ENCODE measurements around the gene C6orf132. TPM values are rescaled to one million over a fixed set of nuclear protein-coding genes. Genes with fewer than 3 reads are reported as not detected.

C6orf132 gene
- polyA plus RNA-seq, 1 donor from 2014 or later: not detected

DNA sequence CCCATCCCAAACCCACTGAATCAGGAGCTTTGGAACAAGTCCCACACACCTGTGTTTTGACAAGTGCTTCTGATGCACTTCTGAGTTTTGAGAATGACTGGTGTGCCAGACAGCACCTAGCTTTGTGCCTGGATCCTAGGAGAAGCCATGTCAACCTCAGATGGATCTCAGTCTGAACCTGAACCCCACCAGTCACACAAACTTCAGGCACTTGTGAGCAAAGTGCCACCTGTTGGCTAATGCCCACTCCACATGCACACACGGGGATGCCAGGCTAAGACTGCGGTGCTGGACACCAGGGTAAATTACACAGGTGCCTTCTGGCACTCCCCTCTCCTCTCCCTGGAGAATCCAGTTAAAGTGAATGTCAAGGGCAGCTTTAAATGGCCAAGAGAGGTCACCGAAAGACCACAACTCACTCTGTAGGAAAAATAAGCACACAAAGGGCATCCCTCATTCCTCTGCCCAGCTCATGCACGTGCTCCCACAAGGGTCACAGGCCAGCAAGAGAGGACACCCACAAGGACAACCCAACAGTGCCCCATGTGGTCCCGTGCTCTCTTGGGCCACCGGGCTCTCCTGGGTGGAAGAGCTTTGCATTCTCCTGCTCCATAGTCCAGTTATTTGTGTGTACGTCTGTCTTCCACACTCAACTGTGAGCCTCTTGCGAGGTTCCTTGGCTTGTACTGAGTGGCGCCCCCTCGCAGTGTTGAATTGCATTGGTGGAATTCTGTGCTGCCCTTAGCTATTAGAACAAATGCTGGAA is 46.5 kb downstream of the C6orf132 start:
- Mint-ChIP-seq H3K36me3 (peaks cover 8% of the 10 kb centered on the region), H3K27me3 (peaks cover 1% of the 10 kb centered on the region), H3K4me1 (no peaks in the 10 kb centered on the region), H3K4me3 (no peak overlapping the region), H3K9me3 (no peaks in the 10 kb centered on the region), H3K27ac (no peak overlapping the region)

DNA sequence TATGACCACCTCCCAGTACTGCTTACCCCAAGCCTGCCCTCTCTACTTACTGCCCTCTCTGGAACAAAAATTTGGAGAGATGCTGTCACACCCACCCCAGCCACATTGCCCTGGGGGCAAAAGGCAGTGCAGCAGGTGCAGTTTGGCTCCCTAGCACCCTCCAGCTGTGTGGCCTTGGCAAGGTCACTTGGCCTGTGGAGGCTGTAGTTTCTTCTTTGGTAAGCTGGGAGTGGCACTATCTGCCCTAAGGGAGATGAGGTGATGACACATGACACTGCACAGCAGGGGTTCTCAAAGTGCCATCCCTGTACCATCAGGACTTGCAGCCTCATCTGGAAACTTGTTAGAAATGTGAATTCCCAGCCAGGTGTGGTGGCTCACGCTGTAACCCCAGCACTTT is 47.3 kb downstream of the C6orf132 start:
- no peak overlapping the region for H3K27ac Mint-ChIP-seq
- peaks cover 8% of the 10 kb centered on the region for H3K36me3 Mint-ChIP-seq
- no peaks in the 10 kb centered on the region for H3K9me3 Mint-ChIP-seq
- H3K4me3 Mint-ChIP-seq: no peak overlapping the region
- H3K27me3 Mint-ChIP-seq: peaks cover 1% of the 10 kb centered on the region
- H3K4me1 Mint-ChIP-seq: peaks cover 0 to 2% (median 0%) of the 10 kb centered on the region in 3 donors

- peaks cover 0 to 2% (median 0%) of the 10 kb centered on the region in 3 donors for H3K4me1 Mint-ChIP-seq
- H3K36me3 Mint-ChIP-seq: peaks cover 8% of the 10 kb centered on the region
- no peaks in the 10 kb centered on the region for H3K9me3 Mint-ChIP-seq
- H3K27me3 Mint-ChIP-seq: peaks cover 1% of the 10 kb centered on the region
- no peak overlapping the region for H3K27ac Mint-ChIP-seq
- H3K4me3 Mint-ChIP-seq: no peak overlapping the region
Observed at GRCh38 chr6:42093582-42094329, 48.7 kb downstream of the C6orf132 start.

DNA sequence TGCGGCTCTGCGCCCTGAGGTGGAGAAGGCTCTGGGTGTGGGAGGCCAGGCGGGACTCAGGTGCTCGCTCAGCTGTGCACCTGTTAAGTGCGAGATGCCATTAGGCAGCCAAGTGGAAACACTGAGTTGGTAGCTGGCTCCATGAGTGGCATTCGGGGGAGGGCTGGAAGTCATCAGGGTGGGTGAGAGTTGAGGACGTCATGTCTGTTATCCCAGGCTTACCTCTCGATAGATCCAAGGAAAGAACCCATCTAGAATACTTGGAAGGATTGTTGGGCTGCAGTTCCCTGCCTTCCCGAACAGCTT is 50.7 kb downstream of the C6orf132 start:
- Mint-ChIP-seq H3K4me3 (no peak overlapping the region), H3K36me3 (peaks cover 6% of the 10 kb centered on the region), H3K27me3 (peaks cover 1% of the 10 kb centered on the region), H3K4me1 (peaks cover 0 to 2% (median 0%) of the 10 kb centered on the region in 3 donors), H3K27ac (no peak overlapping the region), H3K9me3 (no peaks in the 10 kb centered on the region)

DNA sequence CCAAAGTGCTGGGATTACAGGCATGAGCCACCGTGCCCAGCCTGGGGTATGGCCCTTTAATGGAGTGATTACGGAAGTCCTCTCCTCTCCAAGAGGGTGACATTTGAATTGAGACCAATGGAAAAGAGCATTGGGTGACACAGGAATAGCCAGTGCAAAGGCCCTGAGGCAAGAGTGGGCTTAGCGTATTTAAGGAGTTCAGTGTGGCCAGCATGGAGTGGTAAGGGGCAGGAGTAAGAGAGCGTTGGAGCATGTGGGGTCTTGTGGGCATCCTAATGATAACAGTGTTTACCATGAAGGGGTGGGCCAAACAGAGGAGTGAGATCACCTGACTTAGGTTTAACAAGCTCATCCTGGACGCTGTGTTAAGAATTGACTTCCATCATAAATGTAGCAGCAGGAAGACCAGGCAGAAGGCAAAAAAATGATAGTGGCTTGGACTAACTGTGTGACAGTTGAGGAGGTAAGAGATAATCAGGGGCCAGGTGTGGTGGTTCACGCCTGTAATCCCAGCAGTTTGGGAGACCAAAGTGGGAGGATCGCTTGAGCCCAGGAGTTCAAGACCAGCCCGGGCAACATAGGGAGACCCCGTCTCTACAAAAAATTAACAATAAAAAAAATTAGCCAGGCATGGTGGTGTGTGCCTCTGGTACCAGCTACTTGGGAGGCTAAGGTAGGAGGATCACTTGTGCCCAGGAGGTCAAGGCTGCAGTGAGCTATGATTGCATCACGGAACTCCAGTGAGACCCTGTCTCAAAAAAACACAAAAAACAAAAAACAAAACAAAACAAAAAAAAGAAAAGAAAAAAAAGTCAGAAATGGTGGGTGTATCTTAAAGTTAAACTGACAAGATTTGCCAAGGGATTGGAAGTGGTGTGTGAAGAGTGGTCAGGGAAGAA is 51.4 kb downstream of the C6orf132 start:
- H3K4me1 Mint-ChIP-seq: peaks cover 0 to 2% (median 0%) of the 10 kb centered on the region in 3 donors
- peaks cover 4% of the 10 kb centered on the region for H3K36me3 Mint-ChIP-seq
- H3K27ac Mint-ChIP-seq: no peak overlapping the region
- no peak overlapping the region for H3K4me3 Mint-ChIP-seq
- no peaks in the 10 kb centered on the region for H3K9me3 Mint-ChIP-seq
- peaks cover 1% of the 10 kb centered on the region for H3K27me3 Mint-ChIP-seq

DNA sequence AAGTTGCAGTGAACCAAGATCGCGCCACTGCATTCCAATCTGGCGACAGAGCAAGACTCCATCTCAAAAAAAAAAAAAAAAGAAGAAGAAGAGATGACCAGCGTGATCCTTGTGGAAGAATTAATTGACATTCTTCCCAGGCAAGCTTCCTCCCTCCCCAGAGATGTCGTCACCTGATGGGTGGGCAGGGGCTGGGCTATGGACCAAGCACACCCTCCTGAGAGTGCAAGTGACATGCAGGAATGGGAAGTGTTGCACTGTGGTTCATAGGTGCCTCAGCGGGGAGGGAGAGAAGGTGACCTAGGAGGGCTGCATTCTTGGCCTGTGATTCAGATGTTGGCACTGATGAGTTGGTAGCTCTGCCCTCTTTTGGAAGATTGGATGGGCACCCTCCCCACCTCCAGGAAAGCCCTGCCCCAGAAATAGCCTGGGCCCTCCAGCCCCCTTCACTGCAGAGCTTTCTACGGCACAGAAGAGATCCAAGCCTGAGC is 54.3 kb downstream of the C6orf132 start:
- H3K27ac Mint-ChIP-seq: no peak overlapping the region
- H3K27me3 Mint-ChIP-seq: no peaks in the 10 kb centered on the region
- H3K4me1 Mint-ChIP-seq: peaks cover 0 to 2% (median 0%) of the 10 kb centered on the region in 3 donors

DNA sequence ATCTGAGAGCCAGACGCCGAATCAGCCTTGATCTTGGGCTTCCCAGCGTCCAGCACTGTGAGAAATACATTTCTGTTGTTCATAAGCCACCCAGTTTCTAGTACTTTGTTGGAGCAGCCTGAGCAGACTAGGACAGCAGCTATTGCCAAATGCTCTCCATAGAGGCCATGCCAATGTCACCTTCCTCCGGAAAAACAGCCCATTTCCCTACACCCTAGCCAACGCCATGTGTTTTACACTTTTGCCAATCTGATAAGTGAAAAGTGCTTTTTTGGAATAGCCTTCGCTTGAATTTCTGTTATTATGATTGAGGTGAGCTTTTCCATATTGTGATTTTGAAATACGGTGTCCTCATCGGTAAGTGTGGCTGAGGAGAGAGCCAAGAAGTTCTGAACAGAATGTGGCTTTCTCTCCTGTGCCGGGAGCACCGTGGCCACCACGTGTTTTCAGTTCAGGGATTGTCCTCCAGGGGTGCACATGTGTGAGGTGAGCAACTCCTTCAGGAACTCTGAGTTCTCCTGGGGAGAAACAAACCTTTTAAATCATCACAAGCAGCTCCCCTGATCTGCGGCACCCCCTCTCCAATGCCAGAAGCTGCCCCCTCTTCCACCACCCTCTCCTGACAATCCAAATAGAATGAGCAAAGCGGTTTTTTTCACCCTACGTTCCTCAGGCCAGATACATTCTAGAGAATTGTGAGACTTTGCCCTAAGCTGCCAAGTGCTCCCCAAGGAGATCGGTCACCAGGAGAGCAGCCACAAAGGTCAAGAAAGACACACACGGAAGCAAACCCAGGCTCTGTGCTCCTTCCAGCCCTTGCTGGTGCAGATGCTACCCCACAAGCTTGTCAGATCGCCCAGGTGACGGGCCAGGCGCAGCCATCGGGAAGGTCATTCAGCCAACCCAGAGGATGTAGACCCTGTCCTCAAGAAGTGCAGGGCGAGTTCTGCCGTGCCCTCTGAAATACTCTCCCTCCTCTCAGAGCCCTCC is 56.1 kb downstream of the C6orf132 start:
- no peaks in the 10 kb centered on the region for H3K27me3 Mint-ChIP-seq
- no peak overlapping the region for H3K4me3 Mint-ChIP-seq
- peaks cover 2% of the 10 kb centered on the region for H3K36me3 Mint-ChIP-seq
- H3K9me3 Mint-ChIP-seq: no peaks in the 10 kb centered on the region
- H3K27ac Mint-ChIP-seq: no peak overlapping the region
- peaks cover 0 to 2% (median 2%) of the 10 kb centered on the region in 3 donors for H3K4me1 Mint-ChIP-seq

More for the DNA sequence above, 54.3 kb downstream of the C6orf132 start:
- Mint-ChIP-seq H3K36me3 (peaks cover 2% of the 10 kb centered on the region), H3K9me3 (no peaks in the 10 kb centered on the region), H3K4me3 (no peak overlapping the region)

- Mint-ChIP-seq H3K27me3 (no peaks in the 10 kb centered on the region), H3K27ac (no peak overlapping the region), H3K4me1 (peaks cover 0 to 2% (median 0%) of the 10 kb centered on the region in 3 donors), H3K9me3 (no peaks in the 10 kb centered on the region), H3K36me3 (peaks cover 2% of the 10 kb centered on the region), H3K4me3 (no peak overlapping the region)
Observed at GRCh38 chr6:42084889-42085288, 57.5 kb downstream of the C6orf132 start.

DNA sequence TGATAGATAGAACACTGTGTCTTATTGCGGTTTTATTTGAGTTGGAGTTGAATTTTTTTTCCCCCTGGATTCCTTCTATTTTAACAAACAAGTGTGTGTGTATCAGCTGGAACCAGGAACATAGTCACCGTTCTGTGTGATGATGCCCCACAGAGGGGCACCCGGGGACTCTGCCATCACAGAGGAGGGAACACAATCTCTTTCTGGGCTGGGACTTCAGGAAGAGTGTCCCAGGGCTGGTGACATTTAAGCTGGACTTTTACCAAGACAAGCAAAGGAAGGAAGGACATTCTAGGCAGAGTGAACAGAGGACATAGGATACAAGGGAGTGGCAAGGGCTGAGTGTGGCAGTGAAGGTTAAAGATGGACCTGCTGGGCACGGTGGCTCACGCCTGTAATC is 58.9 kb downstream of the C6orf132 start:
- H3K27ac Mint-ChIP-seq: no peak overlapping the region
- no peaks in the 10 kb centered on the region for H3K27me3 Mint-ChIP-seq
- no peaks in the 10 kb centered on the region for H3K9me3 Mint-ChIP-seq
- peak overlapping the region in 1 of 4 donors; percentile 29 for H3K4me3 Mint-ChIP-seq
- peaks cover 3% of the 10 kb centered on the region for H3K36me3 Mint-ChIP-seq
- peaks cover 0 to 2% (median 0%) of the 10 kb centered on the region in 3 donors for H3K4me1 Mint-ChIP-seq

DNA sequence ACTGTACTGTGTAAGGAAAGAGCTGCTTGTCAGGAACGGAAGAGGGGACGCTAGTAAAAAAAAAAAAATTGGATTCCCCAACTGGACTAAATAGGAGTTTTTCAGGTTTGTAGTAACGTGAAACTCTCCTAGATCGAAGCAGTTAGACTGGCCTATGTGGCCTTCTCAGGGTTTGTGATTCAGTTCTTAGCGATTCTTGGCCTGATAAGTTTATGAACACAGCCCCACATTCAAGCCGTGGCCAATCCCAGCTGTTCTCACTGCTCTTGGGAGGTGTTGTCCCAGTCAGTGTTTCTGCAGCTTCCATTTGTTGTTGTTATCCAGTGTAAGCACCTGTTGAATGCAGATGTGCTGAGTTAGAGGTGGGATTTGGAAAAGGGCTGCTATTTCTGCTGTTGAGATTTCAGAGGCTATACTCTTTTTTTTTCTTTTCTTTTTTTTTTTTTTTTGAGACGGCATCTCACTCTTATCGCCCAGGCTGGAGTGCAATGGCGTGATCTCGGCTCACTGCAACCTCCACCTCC is 62.4 kb downstream of the C6orf132 start:
- peaks cover 3% of the 10 kb centered on the region for H3K36me3 Mint-ChIP-seq
- peak overlapping the region in 1 of 3 donors; percentile 71 for H3K27ac Mint-ChIP-seq
- H3K27me3 Mint-ChIP-seq: no peaks in the 10 kb centered on the region
- no peak overlapping the region for H3K4me3 Mint-ChIP-seq
- H3K4me1 Mint-ChIP-seq: peaks cover 0 to 2% (median 0%) of the 10 kb centered on the region in 3 donors
- H3K9me3 Mint-ChIP-seq: no peaks in the 10 kb centered on the region

GRCh38 chr6:42078386-42078785 is 64.0 kb downstream of the C6orf132 start:
- Mint-ChIP-seq H3K4me1 (peaks cover 0 to 4% (median 2%) of the 10 kb centered on the region in 3 donors), H3K36me3 (peaks cover 3% of the 10 kb centered on the region), H3K4me3 (no peak overlapping the region), H3K27ac (peak overlapping the region in 1 of 3 donors; percentile 57), H3K9me3 (no peaks in the 10 kb centered on the region), H3K27me3 (no peaks in the 10 kb centered on the region)

DNA sequence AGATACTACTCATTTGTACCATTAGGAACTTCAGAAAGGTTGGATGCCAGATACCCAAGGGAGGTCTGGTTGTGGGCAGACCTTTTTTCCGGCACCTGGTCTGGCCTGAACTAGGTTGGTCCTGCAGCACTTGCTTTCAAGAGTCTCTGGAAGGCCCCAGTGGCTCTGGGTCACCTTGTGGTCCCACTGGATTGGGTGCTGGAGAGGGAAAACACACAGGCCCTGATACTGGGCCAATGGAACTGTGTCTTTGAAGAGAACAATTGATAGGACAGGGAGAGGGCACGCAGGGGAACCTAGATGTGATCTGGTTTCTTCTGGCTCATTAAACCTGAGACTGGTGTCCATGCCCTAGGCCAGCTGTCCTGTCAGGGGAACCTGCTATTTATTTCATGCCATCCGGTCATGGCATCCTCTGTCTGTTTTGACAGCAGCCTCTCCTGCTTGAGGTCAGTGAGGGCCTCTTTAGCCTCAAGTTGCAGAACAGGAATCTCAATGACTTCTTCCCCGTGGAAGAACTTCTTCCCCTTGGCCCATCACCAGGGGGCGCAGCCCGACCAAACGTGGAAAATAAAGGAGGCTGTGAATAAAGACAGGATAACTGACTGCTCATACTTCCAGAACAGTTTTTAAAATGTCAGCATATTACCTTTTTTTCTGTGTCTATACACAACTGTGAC is 67.1 kb downstream of the C6orf132 start:
- H3K27ac Mint-ChIP-seq: peak overlapping the region in 1 of 3 donors; percentile 54
- peaks cover 0 to 6% (median 0%) of the 10 kb centered on the region in 3 donors for H3K4me1 Mint-ChIP-seq
- no peaks in the 10 kb centered on the region for H3K9me3 Mint-ChIP-seq
- H3K36me3 Mint-ChIP-seq: peaks cover 3% of the 10 kb centered on the region
- no peaks in the 10 kb centered on the region for H3K27me3 Mint-ChIP-seq
- no peak overlapping the region for H3K4me3 Mint-ChIP-seq

DNA sequence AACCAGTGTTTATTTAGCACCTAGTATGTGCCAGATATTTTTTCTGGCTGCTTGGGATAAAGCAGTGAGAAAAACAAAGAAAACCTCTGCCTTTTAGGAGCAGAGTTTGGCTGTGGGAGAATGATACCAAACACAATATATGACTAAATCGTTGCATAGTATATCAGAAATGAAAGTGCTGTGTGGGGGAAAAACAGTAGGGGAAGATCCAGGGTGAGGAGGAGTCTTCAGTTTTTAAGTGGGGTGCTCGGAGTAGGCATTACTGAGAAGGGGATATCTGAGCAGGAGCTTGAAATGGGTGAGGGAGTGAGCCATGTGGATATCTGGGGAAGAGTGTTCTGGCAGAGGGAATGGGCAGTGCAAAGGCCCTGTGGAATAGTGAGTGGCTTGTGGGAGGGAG is 69.1 kb downstream of the C6orf132 start:
- peaks cover 2% of the 10 kb centered on the region for H3K36me3 Mint-ChIP-seq
- H3K9me3 Mint-ChIP-seq: no peaks in the 10 kb centered on the region
- H3K4me1 Mint-ChIP-seq: peaks cover 0 to 6% (median 0%) of the 10 kb centered on the region in 3 donors
- no peak overlapping the region for H3K4me3 Mint-ChIP-seq
- H3K27me3 Mint-ChIP-seq: no peaks in the 10 kb centered on the region
- H3K27ac Mint-ChIP-seq: peak overlapping the region in 1 of 3 donors; percentile 46
